Mononuclear cell (primary cell): ENCODE data around the gene MYH11. TPM values are rescaled to one million over a fixed set of nuclear protein-coding genes. Genes with fewer than 3 reads are reported as not detected.
"Not testable (repeated sequence)": the region's sequence is repeated elsewhere in the genome, so short reads cannot be mapped to it uniquely, and the experiment has no call there.

Experiments used
- H3K27me3 ChIP-seq: 2 replicates; pipeline ENCODE4 v1.6.0; 2011; ENCODE audit warnings: low read length, control low read depth; ENCODE audit not compliant: insufficient read depth
- H3K4me1 ChIP-seq: 2 replicates; pipeline ENCODE4 v1.5.1; 2011; ENCODE audit warnings: mild to moderate bottlenecking, low read length, control low read depth; ENCODE audit not compliant: insufficient read depth
- H3K4me3 ChIP-seq: 2 replicates; pipeline ENCODE4 v1.5.1; 2011; ENCODE audit warnings: mild to moderate bottlenecking, low read length, moderate library complexity
- H3K9me3 ChIP-seq: 2 replicates; pipeline ENCODE4 v1.5.1; 2011; ENCODE audit warnings: low read depth, mild to moderate bottlenecking, control low read depth, low read length
- total RNA-seq: library from RNA; depleted of rRNA; stranded (reverse); fragments of >200 nt; gene quantifications from one replicate; pipeline ENCODE4 v1.2.3, GENCODE V29; 2012

MYH11 gene
- total RNA-seq, 1 donor: 0.10 TPM

DNA sequence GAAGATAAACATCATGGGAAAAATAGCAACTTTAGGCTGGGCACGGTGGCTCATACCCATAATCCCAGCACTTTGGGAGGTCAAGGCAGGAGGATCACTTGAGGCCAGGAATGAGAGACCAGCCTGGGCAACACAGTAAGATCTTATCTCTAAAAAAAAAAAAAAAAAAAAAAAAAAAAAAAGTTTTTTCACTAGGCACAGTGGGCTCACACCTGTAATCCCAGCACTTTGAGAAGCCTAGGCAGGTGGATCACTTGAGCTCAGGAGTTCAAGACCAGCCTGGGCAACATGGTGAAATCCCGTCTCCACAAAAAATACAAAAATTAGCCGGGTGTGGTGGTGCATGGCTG is 44.5 kb downstream of the MYH11 start:
- not testable (repeated sequence) for H3K4me1 ChIP-seq, H3K4me3 ChIP-seq, H3K27me3 ChIP-seq
- H3K9me3 ChIP-seq: peaks cover 14% of the 10 kb centered on the region

DNA sequence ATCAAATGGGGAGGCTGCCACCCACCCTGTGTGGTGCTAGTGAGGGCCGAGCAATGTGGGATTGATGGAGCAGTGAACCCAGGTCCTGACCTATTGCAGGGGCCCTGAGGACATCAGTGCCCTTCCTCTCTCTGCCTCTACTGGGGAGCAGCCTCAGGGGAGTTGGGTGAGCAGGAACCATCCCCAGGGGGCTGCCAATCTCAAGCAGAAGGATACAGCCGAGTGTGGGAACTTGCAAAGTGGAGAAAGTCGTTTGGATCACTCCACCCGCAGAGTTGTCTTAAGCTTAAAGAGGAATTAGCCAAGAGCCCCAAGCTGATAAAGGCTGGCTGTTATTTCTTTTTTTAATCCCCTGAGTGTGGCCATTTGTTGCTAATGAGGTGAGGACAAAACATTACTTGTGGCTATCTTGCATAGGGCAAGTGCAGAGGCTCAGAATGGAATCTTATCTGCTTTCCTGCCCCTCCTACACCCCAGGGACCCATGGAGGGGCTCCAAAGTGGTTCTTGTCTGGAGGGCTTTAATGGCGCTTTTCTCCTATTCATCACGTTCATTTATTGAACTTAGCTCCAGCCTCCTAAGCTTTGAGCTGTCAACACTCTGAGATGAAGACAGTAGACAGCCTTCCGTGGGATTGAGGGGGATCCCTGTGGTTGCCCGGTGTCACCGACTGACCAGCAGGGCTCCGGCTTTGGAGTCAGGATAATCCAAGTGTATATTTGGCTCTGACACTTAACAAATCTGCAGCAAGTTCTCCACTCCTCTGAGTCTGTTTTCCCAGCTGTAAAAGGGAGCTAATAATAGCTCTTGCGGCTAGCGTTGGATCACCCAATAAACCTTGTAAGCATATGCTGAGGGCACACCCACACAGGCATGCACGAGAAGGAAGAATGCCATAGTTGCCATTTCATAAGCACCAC is 45.1 kb downstream of the MYH11 start:
- Histone ChIP-seq H3K9me3 (peaks cover 13% of the 10 kb centered on the region), H3K4me1 (no peaks in the 10 kb centered on the region), H3K4me3 (no peak overlapping the region), H3K27me3 (no peaks in the 10 kb centered on the region)

DNA sequence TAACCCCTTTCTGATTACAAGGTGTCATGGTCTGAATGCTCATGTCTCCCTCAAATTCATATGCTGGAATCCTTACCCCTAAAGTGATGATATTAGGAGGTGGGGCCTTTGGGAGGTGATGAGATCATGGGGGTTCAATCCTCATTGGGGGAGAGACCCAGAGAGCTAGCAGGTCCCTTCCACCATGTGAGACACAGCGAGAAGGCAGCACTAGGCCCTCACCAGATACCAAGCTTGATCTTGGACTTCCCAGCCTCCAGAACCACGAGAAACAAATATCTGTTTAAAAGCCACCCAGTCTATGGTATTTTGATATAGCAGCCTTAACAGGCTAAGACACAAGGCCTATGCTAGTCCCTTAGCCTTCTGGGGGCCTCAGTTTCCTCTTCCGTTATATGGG is 45.9 kb downstream of the MYH11 start:
- Histone ChIP-seq H3K4me1 (no peaks in the 10 kb centered on the region), H3K4me3 (no peak overlapping the region), H3K27me3 (no peaks in the 10 kb centered on the region), H3K9me3 (peaks cover 5% of the 10 kb centered on the region)

DNA sequence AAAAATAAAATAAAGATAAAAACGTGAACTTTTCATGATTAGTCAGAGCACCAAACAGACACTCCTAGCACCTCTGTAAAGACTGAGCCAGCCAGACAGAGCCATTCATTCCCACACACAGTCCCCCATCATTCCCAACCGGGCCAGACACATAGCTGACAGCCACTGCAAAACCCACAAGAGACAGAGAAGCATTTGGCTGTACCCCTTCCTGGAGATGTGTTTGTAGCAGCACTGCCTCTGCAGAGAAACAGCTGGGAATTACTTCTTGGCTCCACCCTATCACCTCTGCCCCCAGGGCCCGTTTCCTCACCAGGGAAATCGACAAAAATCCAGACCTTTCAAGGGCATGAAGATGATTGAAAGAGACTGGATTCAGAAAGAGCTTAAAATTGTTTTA is 46.4 kb downstream of the MYH11 start:
- Histone ChIP-seq H3K4me1 (no peaks in the 10 kb centered on the region), H3K27me3 (no peaks in the 10 kb centered on the region), H3K9me3 (no peaks in the 10 kb centered on the region), H3K4me3 (no peak overlapping the region)

DNA sequence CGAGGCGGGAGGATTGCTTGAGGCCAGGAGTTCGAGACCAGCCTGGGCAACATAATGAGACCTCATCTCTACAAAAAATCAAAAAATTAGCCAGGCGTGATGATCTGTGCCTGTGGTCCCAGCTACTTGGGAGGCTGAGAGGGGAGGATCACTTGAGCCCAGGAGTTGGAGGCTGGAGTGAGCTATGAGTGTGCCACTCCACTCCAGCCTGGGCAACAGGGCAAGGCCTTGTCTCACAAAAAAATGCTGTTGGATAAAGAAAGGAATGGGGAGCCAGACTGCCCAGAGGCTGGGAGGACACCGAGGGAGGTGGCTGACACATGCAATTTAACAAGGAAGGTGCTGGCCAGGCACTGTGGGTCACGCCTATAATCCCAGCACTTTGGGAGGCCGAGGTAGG is 47.5 kb downstream of the MYH11 start:
- H3K4me3 ChIP-seq, H3K27me3 ChIP-seq, H3K4me1 ChIP-seq, H3K9me3 ChIP-seq: not testable (repeated sequence)

DNA sequence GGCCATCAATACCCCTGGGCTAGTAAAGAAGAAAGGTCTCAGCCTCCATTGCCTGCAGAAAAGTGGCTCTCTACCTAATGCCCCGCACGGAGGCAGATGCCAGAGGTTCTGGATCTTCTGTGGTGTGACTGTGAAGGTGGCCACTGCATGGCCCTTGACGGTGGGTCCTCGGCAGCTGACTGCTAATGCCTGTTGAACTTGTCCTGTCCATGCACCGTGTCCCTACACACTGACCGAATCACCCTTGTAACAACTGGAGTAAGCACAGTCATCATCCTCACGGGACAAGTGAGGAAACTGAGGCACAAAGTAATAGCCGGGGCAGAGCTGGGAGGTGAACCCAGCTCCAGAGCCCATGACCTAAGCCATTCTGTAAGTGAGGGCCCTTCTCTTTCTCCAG is 48.8 kb downstream of the MYH11 start:
- no peak overlapping the region for H3K4me3 ChIP-seq

DNA sequence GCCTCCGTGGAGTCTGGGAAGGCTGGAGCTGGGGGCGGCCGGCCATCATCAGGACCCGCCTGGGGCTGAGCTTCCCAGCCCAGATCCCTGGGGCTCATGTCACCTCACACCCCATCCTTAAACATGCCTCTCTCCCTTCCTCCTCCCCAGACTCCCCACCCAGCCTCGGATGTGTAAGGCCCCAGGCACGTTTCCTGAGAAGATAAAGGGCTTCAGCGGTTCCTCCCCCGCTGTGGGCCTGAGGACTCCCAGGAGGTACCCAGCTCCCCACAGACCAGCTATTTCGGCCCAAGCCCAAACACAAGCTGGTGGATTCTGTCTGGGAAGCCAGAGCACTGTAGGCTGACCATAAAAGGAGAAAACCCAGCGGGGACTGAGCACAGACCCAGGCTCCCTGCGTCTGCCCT is 49.2 kb downstream of the MYH11 start:
- H3K4me3 ChIP-seq: no peak overlapping the region
- H3K4me1 ChIP-seq: no peaks in the 10 kb centered on the region
- no peaks in the 10 kb centered on the region for H3K9me3 ChIP-seq
- H3K27me3 ChIP-seq: no peaks in the 10 kb centered on the region

More for the DNA sequence above, 48.8 kb downstream of the MYH11 start:
- no peaks in the 10 kb centered on the region for H3K9me3 ChIP-seq
- no peaks in the 10 kb centered on the region for H3K27me3 ChIP-seq
- H3K4me1 ChIP-seq: no peaks in the 10 kb centered on the region

DNA sequence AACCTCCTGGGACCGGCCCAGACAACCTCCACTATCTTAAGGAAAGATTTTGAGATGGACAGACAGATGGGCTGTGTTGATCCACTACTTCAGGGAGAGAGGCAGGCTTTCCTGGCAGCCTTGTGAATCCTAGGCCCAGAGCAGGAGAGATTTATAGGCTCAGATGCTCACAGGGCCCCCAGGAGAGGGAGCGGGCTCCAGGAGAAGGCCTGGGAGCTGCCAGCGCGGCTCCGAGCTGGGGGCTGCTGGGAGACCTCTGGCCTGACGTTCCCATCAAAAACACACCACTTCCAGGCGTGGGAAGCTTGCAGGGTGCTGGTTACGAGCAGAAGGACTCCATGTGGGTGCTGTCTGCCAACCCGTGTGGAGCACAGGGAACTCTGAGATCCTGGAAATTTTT is 53.2 kb downstream of the MYH11 start:
- Histone ChIP-seq H3K4me3 (no peak overlapping the region), H3K4me1 (no peaks in the 10 kb centered on the region), H3K27me3 (no peaks in the 10 kb centered on the region), H3K9me3 (no peaks in the 10 kb centered on the region)

DNA sequence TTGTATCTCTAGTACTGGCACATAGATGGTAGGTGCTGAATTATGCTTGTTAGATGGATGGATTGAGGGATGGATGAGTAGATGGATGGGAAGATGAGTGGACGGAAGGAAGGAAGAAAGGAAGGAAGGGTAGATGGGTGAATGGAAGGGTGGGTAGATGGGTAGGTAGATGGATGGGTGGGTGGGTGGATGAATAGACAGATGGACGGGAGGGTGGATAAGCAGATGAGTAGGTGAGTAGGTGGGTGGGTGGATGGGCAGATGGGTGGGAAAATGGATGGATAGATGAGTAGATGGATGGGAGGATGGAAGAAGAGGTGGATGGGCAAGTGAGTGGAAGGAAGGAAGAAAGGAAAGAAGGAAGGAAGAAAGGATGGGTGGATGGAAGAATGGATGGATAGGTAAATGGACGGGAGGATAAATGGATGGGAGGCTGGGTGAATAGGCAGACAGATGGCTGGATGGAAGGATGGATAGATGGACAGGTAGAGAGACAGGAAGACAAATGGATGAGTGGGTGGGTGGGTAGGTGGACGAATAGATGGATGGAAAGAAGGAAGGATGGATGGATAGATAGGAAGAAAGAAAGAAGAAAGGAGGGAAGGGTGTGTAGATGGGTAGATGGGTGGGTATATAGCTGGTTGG is 56.9 kb downstream of the MYH11 start:
- no peaks in the 10 kb centered on the region for H3K4me1 ChIP-seq
- no peak overlapping the region for H3K4me3 ChIP-seq
- no peaks in the 10 kb centered on the region for H3K27me3 ChIP-seq
- H3K9me3 ChIP-seq: no peaks in the 10 kb centered on the region

DNA sequence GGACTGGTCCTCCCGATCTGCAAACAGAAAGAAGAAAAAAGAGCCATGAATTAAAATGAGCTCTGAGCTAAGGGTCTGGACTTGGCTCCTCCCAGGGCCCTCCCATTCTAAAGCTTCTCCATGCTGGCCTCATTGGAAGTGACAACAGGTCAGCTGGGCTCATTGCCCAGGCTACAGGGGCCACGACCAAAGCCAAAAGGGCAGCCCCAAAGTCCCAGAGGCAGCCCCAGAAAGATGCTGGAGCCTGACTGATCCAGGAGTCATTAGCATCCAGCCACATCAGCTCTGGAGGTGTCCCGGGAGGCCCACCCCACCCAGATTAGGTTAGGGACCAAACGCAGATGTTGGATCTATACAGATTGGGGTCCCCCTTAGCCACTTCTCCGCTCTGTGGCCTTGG is 58.2 kb downstream of the MYH11 start:
- Histone ChIP-seq H3K4me3 (no peak overlapping the region), H3K9me3 (no peaks in the 10 kb centered on the region), H3K27me3 (no peaks in the 10 kb centered on the region), H3K4me1 (no peaks in the 10 kb centered on the region)

DNA sequence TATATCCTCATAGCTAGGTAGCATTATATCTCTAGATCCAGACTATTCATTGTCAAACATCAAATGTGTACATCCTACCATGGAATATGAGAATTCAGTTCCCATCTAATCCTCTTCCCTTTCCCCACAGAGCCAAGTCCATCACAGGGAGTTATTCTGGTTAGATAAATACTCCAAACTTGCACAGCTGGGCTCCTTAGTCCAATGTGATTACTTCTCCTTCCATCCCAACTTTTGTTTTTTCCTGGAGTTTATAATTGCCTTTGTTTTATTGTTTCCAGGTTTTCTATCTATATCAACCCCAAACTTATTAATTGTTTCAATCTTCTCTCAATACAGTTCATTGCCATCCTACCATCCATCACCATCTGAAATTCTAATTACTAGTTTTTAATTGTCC is 59.9 kb downstream of the MYH11 start:
- H3K4me1 ChIP-seq: no peaks in the 10 kb centered on the region
- H3K9me3 ChIP-seq: no peaks in the 10 kb centered on the region
- H3K4me3 ChIP-seq: no peak overlapping the region
- no peaks in the 10 kb centered on the region for H3K27me3 ChIP-seq

DNA sequence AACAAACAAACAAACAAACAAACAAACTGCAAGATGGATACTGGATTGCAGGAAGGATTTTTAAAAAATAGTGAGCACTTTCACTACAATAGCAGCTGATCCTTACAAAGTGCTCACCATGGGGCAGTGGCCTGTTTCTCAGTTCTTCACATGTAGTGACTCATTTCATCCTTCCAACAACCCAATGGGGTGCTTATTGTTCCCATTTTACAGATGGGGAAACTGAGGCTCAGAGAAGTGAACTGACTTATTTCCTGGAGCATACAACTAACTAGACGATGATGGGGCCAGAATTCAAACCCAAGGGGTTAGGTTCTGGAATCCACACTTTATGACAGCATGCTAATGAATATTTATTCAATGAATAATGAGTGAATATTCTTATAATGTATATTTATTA is 61.2 kb downstream of the MYH11 start:
- H3K4me1 ChIP-seq: no peaks in the 10 kb centered on the region
- no peaks in the 10 kb centered on the region for H3K9me3 ChIP-seq
- H3K4me3 ChIP-seq: no peak overlapping the region
- no peaks in the 10 kb centered on the region for H3K27me3 ChIP-seq

DNA sequence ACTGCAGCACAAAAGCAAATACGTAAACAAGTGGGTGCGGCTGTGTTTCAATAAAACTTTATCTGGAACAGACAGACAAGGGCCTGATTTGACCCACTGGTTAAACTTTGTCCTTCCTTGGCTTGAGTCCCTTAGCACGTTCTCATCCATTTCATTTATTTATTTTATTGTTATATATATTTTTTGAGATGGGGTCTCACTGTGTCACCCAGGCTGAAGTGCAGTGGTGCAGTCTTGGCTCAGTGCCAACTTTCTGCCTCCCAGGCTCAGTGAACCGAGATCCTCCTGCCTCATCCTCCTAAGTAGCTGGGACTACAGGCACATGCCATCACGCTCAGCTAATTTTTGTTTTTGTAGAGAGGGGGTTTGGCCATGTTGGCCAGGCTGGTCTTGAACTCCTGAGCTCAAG is 64.3 kb downstream of the MYH11 start:
- no peaks in the 10 kb centered on the region for H3K9me3 ChIP-seq

DNA sequence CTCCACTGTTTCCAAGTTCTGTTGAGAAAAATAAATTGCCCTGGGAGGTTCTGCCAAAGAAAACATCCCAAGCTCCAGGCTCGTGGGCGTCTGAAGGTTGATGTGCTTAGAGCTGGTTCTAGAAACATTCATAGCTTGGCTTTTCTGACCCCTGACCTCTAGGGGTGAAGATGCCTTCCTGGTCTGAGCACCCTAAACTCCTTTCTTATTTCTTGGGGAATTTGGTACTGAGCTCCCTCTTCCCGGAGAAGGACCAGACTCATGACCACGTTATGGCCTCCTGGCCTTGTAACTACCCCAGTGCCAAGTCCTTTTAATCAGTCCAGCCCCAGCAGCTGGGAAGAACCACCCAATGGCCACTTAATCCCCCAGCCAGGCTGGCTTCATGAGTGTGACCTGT is 66.4 kb downstream of the MYH11 start:
- no peaks in the 10 kb centered on the region for H3K27me3 ChIP-seq
- H3K4me1 ChIP-seq: no peaks in the 10 kb centered on the region

More for the DNA sequence above, 64.3 kb downstream of the MYH11 start:
- Histone ChIP-seq H3K4me1 (no peaks in the 10 kb centered on the region), H3K27me3 (no peaks in the 10 kb centered on the region), H3K4me3 (no peak overlapping the region)

DNA sequence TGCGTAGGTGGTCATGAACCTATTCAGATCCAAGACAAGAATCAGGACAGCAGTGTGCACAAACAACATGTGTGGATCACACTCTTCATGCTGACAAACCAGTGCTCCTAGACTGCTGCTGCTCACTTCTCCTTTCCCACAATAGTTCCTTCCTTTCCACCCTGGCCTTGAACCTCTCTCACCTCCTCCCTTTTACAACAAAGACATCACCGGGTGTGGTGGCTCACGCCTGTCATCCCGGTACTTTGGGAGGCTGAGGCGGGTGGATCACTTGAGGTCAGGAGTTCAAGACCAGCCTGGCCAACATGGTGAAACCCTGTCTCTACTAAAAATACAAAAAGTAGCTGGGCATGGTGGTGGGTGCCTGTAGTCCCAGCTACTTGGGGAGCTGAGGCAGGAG is 67.0 kb downstream of the MYH11 start:
- H3K4me1 ChIP-seq, H3K4me3 ChIP-seq, H3K9me3 ChIP-seq, H3K27me3 ChIP-seq: not testable (repeated sequence)

More for the DNA sequence above, 66.4 kb downstream of the MYH11 start:
- no peak overlapping the region for H3K4me3 ChIP-seq
- H3K9me3 ChIP-seq: no peaks in the 10 kb centered on the region

DNA sequence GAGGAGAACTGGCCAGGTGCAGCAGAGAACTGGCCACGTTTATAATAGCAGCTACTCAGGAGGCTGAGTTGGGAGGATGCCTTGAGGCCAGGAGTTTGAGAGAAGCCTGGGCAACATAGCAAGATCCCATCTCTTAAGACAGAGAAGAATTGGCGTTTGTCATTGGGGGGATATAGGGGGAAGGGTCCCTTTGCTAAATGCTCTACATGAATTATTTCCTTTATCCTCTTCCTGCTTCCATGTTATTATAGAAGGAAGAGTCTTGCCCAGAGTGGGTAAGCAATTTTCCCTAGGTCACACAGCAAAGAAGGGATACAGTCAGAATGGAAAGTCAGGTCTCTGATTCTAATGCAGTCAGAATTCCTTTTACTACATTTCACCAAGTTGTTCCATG is 68.0 kb downstream of the MYH11 start:
- no peaks in the 10 kb centered on the region for H3K9me3 ChIP-seq
- H3K4me3 ChIP-seq: no peak overlapping the region
- H3K4me1 ChIP-seq: no peaks in the 10 kb centered on the region
- no peaks in the 10 kb centered on the region for H3K27me3 ChIP-seq
